Measurements from ENCODE around the gene EXOC6B. TPM values are rescaled to one million over a fixed set of nuclear protein-coding genes. Genes with fewer than 3 reads are reported as not detected.

The EXOC6B gene
- total RNA-seq, 1 donor from 2014 or later, result 32.2 TPM

DNA sequence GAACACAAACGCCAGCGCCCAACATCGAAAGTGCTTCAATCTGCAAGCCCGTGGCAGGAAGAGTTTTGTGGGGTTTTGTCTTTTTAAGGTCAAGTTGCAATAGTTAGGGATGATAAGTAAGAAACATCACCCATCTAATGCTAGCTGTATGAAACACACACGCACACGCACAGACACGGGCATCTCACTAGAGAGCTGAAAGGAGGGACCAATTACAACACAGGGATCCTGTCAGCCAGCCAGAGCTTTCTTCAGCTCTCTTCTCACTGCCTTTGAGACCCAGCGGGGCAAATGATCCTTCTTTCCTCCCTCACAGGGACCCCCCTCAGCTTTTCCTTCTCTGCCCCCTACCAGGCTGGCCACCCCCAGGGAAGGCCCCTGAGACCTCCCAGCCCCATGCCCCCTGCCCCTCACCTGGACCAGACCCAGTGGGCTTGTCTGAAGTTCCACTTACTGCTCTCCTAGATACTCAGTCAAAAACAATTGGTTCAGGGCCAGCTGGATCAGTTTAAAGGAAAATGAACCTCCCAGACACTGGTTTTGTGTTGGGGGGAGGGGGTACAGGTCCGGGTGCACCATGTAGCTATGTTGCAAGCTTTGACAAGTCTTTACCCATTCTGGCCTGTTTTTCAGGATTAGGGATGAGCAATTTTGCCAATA, 696.0 kb downstream of the EXOC6B start:
- no peaks in the 10 kb centered on the region for H3K36me3 Mint-ChIP-seq (ENCODE audit: low read depth)
- H3K4me3 Mint-ChIP-seq (ENCODE audit: unreplicated experiment), result no peak overlapping the region
- H3K27me3 Mint-ChIP-seq (ENCODE audit: low read depth), result peaks cover 1% of the 10 kb centered on the region
- TF ChIP-seq, protein P1, sequence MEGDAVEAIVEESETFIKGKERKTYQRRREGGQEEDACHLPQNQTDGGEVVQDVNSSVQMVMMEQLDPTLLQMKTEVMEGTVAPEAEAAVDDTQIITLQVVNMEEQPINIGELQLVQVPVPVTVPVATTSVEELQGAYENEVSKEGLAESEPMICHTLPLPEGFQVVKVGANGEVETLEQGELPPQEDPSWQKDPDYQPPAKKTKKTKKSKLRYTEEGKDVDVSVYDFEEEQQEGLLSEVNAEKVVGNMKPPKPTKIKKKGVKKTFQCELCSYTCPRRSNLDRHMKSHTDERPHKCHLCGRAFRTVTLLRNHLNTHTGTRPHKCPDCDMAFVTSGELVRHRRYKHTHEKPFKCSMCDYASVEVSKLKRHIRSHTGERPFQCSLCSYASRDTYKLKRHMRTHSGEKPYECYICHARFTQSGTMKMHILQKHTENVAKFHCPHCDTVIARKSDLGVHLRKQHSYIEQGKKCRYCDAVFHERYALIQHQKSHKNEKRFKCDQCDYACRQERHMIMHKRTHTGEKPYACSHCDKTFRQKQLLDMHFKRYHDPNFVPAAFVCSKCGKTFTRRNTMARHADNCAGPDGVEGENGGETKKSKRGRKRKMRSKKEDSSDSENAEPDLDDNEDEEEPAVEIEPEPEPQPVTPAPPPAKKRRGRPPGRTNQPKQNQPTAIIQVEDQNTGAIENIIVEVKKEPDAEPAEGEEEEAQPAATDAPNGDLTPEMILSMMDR (IDR thresholded peaks at IDR 0.05), result no peak
- H3K27ac Mint-ChIP-seq (ENCODE audit: unreplicated experiment), result no peak overlapping the region
- H3K4me1 Mint-ChIP-seq (ENCODE audit: low read depth), result no peaks in the 10 kb centered on the region
- H3K9me3 Mint-ChIP-seq (ENCODE audit: low read depth), result no peaks in the 10 kb centered on the region
- DNase-seq (ENCODE audit: low spot score), result peak; percentile 39

DNA sequence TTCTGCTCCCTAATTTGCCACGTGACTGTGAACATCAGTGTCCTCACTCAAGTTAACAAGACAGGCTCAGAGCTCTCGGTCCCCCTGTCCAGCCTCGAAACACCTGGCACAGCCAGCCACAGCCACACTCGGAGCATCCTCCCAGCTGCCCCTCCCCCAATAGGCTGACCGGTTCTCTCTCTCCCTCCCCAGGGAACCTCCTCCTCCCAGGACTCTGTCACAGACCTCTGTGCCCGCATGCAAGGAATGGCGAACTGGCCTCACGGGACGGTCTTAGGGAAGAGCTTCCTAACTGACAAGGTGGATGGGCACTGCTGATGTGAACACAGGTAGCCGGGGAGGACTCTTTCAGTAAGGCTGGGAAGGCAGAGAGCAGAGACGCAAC, 697.0 kb downstream of the EXOC6B start:
- H3K36me3 Mint-ChIP-seq (ENCODE audit: low read depth), result no peaks in the 10 kb centered on the region
- peak; percentile 55 for DNase-seq (ENCODE audit: low spot score)

DNA sequence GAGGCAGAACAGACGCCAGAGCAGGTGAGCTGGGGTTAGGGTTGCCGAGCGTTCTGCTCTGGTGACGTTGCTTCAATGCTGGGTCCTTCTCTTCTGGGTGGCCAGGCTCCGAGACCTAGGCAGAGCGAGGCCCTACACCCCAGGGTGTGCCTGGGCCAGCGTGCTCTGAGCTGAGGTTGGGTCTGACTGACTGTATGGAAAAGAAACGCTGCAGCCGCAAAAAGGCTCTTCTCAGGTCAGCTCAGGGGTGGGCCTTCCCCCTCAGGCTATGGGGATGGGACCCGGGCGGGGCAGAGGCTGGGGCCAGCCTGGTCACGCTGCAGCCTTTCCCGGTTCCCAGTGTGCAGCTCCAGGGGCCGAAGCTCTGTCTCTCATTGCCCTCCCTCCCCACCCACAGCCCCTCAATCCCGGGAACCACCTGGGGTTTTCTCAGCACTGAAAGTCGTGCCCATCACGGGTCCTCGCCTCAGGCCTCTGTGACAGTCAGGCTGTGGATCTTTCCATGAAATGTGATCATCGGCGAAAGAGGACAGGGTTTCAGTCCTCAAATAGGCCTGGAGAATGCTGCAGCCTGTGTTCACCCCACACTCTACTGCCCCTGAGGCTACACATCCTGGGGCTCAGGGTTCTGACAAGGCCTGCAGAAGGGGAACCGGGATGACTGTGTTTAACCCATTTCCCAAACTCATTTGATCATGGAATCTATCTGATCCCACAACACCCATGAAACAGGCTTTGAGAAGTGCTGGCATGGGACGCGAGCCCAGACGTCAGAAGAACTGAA, 697.6 kb downstream of the EXOC6B start:
- H3K27ac Mint-ChIP-seq (ENCODE audit: unreplicated experiment), result no peak overlapping the region
- H3K4me1 Mint-ChIP-seq (ENCODE audit: low read depth), result no peaks in the 10 kb centered on the region
- no peak overlapping the region for H3K4me3 Mint-ChIP-seq (ENCODE audit: unreplicated experiment)
- TF ChIP-seq, protein P1 (IDR thresholded peaks at IDR 0.05), result no peak
- peaks cover 1% of the 10 kb centered on the region for H3K27me3 Mint-ChIP-seq (ENCODE audit: low read depth)
- H3K36me3 Mint-ChIP-seq (ENCODE audit: low read depth), result no peaks in the 10 kb centered on the region
- no peaks in the 10 kb centered on the region for H3K9me3 Mint-ChIP-seq (ENCODE audit: low read depth)
- peak; percentile 74 for DNase-seq (ENCODE audit: low spot score)

More for the DNA sequence above, 697.0 kb downstream of the EXOC6B start:
- TF ChIP-seq, protein P1 (IDR thresholded peaks at IDR 0.05), result no peak
- no peaks in the 10 kb centered on the region for H3K4me1 Mint-ChIP-seq (ENCODE audit: low read depth)
- no peaks in the 10 kb centered on the region for H3K9me3 Mint-ChIP-seq (ENCODE audit: low read depth)
- peaks cover 1% of the 10 kb centered on the region for H3K27me3 Mint-ChIP-seq (ENCODE audit: low read depth)
- H3K4me3 Mint-ChIP-seq (ENCODE audit: unreplicated experiment), result no peak overlapping the region
- no peak overlapping the region for H3K27ac Mint-ChIP-seq (ENCODE audit: unreplicated experiment)

DNA sequence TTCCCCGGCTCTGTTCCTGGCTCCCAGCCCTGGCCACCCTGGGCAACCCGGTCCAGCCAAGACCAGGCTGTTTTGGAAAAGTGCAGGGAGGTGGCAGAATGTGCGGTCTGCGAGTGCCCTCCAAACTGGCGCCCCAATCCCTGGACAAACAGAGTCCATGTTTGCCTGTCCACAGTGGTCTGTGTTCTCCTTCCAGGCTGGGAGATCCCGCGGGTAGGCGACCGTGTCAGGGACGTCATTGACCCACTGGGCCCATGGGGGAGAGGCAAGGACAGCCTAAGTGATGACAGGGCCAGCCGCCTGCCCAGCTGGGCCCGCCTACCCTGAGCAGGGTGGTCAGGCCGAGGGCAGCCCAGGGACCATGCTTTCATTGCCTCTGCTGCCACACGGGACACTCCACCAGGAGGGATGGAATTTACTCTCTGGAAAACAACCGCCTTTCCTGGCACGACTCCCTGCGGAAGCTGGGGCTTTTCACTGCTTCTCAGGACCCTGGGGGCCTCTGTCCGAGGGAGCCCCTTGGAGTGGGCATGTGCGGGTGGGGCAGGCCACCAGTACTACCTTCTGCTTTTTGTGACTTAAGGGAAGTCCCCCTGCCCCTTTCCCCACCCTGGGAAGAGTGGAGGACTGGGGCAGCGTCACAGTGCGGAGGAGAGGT, 698.3 kb downstream of the EXOC6B start:
- Mint-ChIP-seq H3K27ac (ENCODE audit: unreplicated experiment) (no peak overlapping the region), H3K4me3 (ENCODE audit: unreplicated experiment) (no peak overlapping the region)

More for the DNA sequence above, 698.3 kb downstream of the EXOC6B start:
- peak; percentile 83 for DNase-seq (ENCODE audit: low spot score)
- TF ChIP-seq, protein P1 (IDR thresholded peaks at IDR 0.05), result no peak
- peaks cover 1% of the 10 kb centered on the region for H3K27me3 Mint-ChIP-seq (ENCODE audit: low read depth)
- H3K4me1 Mint-ChIP-seq (ENCODE audit: low read depth), result no peaks in the 10 kb centered on the region
- H3K36me3 Mint-ChIP-seq (ENCODE audit: low read depth), result no peaks in the 10 kb centered on the region
- H3K9me3 Mint-ChIP-seq (ENCODE audit: low read depth), result peaks cover under 1% of the 10 kb centered on the region

All from chondrocyte (in vitro differentiated cells).